C4-2B (cell line): Measurements from ENCODE around the gene CASZ1.

Experiments used
- H3K27ac ChIP-seq: fragments of 450-650 bp; 2 replicates; pipeline ENCODE4 v1.5.1; 2017
- CTCF ChIP-seq: fragments of 450-650 bp; conservative IDR thresholded peaks from 2 replicates; pipeline ENCODE4 v1.5.1; 2017; ENCODE audit warnings: mild to moderate bottlenecking
- ZFX ChIP-seq: fragments of 450-650 bp; IDR thresholded peaks from 2 replicates; pipeline ENCODE4 v1.6.1; 2017

The CASZ1 gene

GRCh38 chr1:10626131-10626731 lies 170.2 kb downstream of the CASZ1 start:
- TF ChIP-seq CTCF = no peak
- no peak overlapping the region for H3K27ac ChIP-seq

GRCh38 chr1:10625554-10625953 lies 170.9 kb downstream of the CASZ1 start:
- H3K27ac ChIP-seq = no peak overlapping the region
- no peak for TF ChIP-seq ZFX

DNA sequence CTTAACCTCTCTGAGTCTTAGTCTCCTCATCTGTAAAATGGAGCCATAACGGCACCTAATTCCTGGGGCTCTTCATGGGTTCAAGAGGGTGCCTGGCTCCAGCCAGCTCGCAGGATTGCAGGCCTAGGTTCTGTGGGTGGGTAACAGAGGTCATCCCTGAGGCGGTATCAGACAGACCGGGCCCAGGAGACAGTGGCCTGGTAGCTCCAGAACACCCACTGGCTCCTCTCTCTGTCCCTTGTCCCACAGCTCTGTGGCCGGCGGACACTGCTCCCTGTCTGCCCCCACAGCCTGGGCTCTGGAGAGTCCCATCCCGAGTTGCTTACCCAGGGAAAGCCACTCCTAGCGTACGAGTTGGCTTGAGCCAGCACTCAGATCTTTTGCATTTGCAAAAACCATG lies 171.4 kb downstream of the CASZ1 start:
- no peak overlapping the region for H3K27ac ChIP-seq
- TF ChIP-seq CTCF (no peak), ZFX (no peak)

DNA sequence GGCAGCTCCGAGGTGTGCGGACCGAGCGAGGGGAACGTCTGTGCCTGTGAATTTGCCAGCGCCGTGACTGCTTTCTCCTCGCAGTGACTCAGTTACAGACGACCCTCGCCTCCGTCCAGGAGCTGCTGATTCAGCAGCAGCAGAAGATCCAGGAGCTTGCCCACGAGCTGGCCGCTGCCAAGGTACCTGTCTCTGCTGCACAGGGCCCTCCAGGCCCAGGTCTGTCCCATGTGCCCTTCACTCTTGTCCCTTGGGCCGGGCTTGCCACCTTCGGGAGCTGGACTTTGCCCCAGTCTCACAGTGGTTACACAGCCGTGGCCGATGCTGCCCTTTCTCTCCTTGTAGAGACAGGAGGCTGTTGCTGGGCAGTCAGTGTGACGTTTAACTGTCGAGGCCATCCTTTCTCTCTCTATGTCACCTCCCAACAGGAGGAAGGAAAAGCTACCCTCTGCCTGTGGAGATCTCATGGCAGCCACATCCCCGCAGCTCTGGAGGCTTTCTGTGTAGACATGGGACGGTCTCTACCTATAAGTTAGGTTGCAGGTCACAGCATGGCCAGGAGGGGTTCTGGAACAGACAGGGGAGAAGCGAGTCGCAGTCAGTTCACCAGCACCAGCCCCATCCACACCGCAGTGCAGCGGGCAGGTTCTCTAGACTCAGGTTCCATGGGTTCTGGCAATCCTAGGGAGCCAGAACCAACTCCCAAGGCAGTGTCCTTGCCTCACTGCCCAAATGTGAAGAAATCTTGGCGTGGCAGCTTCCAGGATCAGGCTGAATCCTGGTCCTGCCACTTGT lies 172.0 kb downstream of the CASZ1 start:
- no peak for TF ChIP-seq ZFX
- TF ChIP-seq CTCF = no peak
- H3K27ac ChIP-seq = no peak overlapping the region

- TF ChIP-seq ZFX (no peak), CTCF (no peak)
- no peak overlapping the region for H3K27ac ChIP-seq
Measured at GRCh38 chr1:10623686-10624145, 172.7 kb downstream of the CASZ1 start.

GRCh38 chr1:10622910-10623685 lies 173.3 kb downstream of the CASZ1 start:
- no peak for TF ChIP-seq ZFX
- TF ChIP-seq CTCF = no peak
- H3K27ac ChIP-seq = no peak overlapping the region

DNA sequence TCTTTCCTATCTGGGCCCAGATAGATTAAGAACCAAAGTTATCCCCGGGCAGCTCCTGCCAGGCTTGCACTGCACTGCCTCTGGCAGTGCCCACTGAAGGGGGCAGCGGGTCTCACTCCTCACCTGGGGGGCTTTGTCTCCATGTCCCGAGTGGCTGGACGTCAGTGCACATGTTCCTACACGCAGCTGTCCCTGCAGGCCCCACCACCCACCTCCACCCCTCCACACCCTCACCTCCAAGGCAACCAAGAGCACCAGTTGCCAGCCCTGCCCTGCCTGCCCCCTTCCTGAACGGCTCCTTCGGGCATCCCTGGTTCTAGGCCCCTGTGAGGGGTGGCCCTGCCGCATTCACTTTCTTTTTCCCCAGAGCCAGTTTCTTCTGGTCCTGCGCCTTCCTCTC lies 174.5 kb downstream of the CASZ1 start:
- TF ChIP-seq CTCF = no peak
- TF ChIP-seq ZFX = no peak

More for the DNA sequence above, 174.5 kb downstream of the CASZ1 start:
- H3K27ac ChIP-seq = no peak overlapping the region
